ENCODE data around the gene TGDS.
"Not testable (repeated sequence)": the region's sequence is repeated elsewhere in the genome, so short reads cannot be mapped to it uniquely, and the experiment has no call there.

GRCh38 chr13:94526956-94527355 is 69.0 kb downstream of the TGDS start:
- not testable (repeated sequence) for TF ChIP-seq CTCF (conservative IDR thresholded peaks at IDR 0.05; ENCODE audit: low read length); EZH2phosphoT487 (IDR thresholded peaks at IDR 0.05; ENCODE audit: borderline replicate concordance, low read depth, low read length)

Measured in OCI-LY7 (cell line).